Fibroblast of lung (primary cell): ENCODE measurements around the gene TCIRG1.

Experiments
- CTCF ChIP-seq, 2 donors: IDR thresholded peaks in 1 of 2; conservative IDR thresholded peaks in 1 of 2; 1 replicate in 1 of 2; 2 replicates in 1 of 2; pipeline ENCODE4 v1.5.1; 2011 to 2012; ENCODE audit warnings: low read length in 2 of 2, control low read depth in 1 of 2, inconsistent platforms in 1 of 2, low read depth in 1 of 2, mild to moderate bottlenecking in 1 of 2
- EZH2 ChIP-seq: IDR thresholded peaks from 2 replicates; pipeline ENCODE4 v1.5.1; 2012; ENCODE audit warnings: low read length, control low read depth, mild to moderate bottlenecking; ENCODE audit errors: missing control alignments

DNA sequence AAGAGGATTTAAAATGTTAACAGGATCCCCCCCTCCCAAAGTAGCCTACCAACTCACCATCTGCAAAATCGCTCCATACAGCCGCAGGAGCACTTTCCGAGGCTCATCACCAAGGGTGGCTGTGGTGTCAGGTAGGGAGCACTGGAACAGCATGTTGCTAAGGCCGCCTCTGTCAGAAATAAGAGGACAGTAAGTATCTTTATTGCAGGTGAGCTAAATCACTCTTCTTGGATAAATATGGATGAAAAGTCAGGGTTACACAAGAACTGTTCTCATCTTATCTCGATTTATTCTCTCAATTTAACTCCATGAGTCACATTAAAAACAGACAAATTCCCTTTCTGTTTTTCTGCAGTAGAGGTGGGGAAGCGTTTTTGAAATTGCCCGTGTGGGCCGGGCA is 58.1 kb downstream of the TCIRG1 start:
- no peak for TF ChIP-seq EZH2
- TF ChIP-seq CTCF (conservative IDR thresholded peaks at IDR 0.05 in 1 of 2, IDR thresholded peaks at IDR 0.05 in 1 of 2; ENCODE audit: low read depth in 1 of 2, low read length in 2 of 2), result no peak
